HG02943 (cell line): ENCODE measurements around the gene SLC4A5.
"Not testable (repeated sequence)": the region's sequence is repeated elsewhere in the genome, so short reads cannot be mapped to it uniquely, and the experiment has no call there.

Source experiments
- ATAC-seq: cut with Tn5 transposase; IDR thresholded peaks from one replicate; pipeline ENCODE4 v1.9.1; 2021; ENCODE audit warnings: mild to moderate bottlenecking, low read depth, moderate library complexity; ENCODE audit not compliant: unreplicated experiment

Gene SLC4A5

GRCh38 chr2:74368499-74368898 is 25.3 kb upstream of the SLC4A5 start:
- no peak for ATAC-seq

- no peak for ATAC-seq
Observed at GRCh38 chr2:74367789-74368188, 24.6 kb upstream of the SLC4A5 start.

GRCh38 chr2:74366036-74366435 is 22.8 kb upstream of the SLC4A5 start:
- ATAC-seq, result no peak

- ATAC-seq, result no peak
Observed at GRCh38 chr2:74364533-74365505, 21.6 kb upstream of the SLC4A5 start.

- ATAC-seq, result no peak
Observed at GRCh38 chr2:74361327-74361726, 18.1 kb upstream of the SLC4A5 start.

DNA sequence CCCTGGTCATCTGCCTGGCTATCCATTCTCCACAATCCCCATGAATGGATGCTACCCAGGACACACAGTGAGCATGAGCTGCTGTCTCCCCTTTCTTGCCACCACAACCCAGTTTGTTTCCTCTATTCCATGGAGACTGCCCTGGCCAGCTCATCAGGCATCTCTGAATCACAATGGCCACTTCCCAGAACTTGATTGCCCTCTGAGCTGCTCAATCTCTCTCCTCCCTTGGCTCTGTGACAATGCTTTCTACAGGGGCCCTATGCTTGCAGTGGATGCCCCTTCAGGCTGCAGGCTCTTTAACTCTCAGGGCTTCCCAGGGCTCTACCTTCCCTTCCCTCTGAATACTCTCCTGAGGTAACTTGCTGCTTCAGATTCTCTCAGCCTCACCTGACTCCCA is 14.4 kb upstream of the SLC4A5 start:
- ATAC-seq, result no peak

- no peak for ATAC-seq
Observed at GRCh38 chr2:74349889-74350288, 6.7 kb upstream of the SLC4A5 start.

DNA sequence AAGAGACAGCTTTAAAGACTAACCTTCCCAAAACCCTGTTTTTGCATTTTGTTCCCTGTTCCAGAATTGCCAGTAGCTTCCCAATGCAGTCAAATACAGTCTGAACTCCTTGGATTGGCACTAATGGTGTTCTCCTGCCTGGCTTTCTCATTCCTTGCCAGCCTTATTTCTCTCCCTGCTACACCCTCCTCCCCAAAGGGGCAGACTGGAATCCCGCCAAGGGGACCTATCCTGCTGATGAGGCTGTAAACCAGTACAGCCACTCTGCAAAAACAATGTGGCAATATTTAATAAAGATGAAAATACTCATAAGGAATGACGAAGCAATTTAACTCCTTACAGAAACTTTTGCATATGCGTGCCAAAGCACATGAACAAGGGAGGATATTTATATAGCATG is 4.5 kb upstream of the SLC4A5 start:
- no peak for ATAC-seq

GRCh38 chr2:74347303-74347702 is 4.1 kb upstream of the SLC4A5 start:
- no peak for ATAC-seq

DNA sequence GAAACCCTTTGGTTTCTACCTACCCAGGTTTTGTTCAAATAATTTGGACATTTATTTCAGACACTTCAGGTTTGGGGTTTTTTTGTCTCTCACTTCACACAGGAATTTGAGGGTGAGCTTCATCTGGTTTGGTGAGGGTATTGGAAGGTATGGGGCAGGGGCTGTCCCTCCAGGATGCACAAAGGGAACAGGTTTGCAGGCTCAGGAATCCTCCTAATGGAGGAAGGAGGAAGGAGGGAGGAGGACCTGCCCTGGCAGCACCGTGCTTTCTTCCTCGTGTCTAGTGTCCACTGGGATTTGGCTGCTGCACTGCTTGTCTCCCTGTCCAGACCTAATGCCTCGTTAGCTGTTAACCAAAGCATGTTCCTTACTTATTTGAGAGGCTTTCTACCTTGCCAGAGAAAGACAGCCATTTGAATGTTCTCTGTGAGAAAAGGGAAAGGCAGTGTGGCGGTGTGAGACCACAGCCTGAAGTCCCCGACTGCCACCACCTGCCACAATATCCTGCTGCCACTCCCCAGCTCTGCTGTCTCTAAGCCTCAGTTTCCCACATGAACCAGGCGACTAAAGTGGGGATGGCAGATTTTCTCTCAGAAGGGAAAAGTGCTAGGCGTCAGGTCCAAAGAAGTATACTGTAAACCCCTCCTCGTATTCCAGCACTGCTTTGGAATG is 2.2 kb upstream of the SLC4A5 start:
- ATAC-seq, result no peak

GRCh38 chr2:74336227-74336626 is 7.0 kb downstream of the SLC4A5 start:
- not testable (repeated sequence) for ATAC-seq

DNA sequence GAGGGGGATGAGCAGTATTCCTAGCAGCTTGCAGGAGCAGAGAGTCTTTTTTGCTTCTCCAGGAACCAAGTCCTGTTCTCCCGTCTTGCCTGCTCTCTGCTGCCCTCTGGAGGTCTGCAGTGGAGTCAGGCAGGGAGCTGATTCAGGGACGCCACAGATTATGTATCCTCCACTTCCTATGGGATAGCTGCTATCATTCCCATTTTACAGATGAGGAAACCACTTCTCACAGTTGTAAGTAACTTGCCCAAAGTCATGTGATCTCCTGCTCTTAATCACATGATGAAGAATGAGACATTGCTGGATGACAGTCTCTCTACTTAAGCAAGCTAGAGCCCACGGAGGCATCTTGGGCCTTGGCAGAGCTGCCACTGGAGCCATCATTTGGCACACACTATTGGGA is 8.3 kb downstream of the SLC4A5 start:
- no peak for ATAC-seq

GRCh38 chr2:74333896-74334586 is 9.2 kb downstream of the SLC4A5 start:
- ATAC-seq, result no peak

- no peak for ATAC-seq
Observed at GRCh38 chr2:74333175-74333574, 10.0 kb downstream of the SLC4A5 start.

DNA sequence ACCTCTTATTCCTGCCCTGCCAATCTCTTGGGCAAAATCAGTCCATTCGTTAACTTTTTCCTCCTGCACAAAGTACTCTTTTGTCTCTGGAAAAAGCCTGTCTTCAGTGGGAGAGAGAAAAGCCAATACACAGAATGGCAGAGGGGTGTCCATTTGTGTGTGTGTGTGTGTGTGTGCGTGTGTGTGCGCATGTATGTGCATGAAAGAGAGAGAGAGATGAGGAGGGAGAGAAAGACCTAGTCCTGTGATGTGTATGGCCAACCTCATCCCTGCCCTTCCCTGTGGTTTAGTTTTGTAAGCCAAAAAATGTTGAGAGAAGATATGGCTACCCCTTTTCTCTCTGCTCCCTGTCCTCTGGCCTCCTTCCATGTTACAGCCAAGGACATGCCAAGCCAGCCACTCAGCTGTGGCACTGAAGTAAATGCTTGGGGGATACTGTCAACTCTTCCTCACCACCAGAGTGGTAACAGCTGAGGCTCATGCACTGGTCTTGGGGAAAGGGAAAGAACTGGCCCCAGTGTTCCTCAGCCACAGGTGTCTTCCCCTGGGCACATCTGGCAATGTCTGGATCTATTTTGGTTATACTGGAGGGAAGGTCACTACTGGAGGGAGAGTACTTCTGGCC is 10.6 kb downstream of the SLC4A5 start:
- ATAC-seq, result no peak

DNA sequence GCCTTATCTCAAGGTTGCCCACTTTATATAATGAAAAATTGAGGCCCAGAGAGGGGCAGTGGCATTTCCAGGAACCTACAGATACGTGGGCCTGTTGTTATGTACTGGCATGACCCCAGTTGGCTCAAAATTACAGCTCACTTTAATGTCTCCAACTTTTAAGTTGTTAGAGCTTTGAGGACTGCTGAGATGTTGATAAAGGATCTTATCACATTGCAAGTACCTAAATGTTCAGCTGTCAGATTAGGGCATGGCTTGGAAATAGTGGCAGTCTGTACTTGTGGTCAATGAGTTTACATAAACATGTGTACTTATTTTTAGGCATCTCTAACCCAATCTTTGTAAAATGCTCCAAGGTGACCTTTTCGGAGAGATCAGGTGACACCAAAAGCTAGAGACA is 14.6 kb downstream of the SLC4A5 start:
- ATAC-seq, result no peak

DNA sequence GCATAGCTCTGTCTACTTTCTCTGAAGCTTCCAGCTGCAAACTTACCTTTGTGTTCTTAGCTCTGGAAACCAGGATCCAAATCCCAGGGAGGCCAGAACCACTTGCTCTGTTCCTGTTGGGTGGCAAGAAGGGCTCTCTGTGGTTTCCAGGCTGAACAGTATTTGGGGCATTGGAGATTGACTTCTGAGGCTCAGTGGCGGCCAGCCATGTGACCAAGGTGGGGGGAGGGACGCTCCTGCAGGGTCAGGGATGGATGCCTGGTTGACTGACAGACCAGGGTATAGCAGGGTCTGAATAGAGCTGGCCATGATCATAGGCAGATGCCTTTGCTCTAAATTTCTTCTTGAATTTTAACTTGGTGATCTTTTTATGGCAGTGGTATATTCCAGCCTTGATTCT is 15.1 kb downstream of the SLC4A5 start:
- no peak for ATAC-seq

- ATAC-seq, result no peak
Observed at GRCh38 chr2:74327627-74328026, 15.6 kb downstream of the SLC4A5 start.

- ATAC-seq, result no peak
Observed at GRCh38 chr2:74327199-74327598, 16.0 kb downstream of the SLC4A5 start.

DNA sequence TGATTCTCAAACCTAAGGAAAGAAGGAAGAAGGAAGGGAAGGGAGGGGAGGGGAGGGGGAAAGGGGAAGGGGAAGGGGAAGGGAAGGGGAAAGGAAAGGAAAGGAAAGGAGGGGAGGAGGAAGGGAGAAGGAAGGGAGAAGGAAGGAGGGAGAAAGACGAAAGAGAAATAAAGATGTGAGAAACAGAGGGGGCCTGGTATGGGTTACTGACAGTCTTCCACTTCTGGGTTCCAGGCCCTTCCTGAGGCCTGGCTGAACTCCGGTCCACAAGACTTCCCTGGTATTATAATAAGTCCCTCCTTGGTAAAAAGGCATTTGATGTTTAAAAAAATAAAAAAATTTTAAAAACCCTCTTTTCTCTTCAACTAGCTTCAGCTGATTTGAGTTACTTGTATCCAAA is 17.4 kb downstream of the SLC4A5 start:
- ATAC-seq, result no peak

DNA sequence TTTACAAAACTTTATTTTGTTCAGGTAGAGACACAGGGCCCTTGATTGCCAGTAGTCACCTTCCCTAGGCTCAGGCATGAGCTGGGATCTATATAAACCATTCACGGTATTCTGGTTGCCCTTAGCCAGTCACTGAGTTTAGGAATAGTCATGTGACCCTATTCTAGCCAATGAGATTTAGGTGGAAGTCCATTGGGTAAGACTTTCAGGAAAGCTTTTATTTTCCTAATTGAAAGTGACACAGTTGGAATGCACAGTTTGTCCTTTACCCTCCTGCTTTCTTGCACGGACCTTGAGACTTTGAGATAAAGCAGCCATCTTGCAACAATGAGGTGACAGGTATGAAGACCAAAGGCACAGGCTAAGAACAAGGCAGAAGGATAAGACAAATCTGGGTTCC is 21.5 kb downstream of the SLC4A5 start:
- no peak for ATAC-seq
